Measurements from ENCODE around the gene FLNB.

FLNB gene

DNA sequence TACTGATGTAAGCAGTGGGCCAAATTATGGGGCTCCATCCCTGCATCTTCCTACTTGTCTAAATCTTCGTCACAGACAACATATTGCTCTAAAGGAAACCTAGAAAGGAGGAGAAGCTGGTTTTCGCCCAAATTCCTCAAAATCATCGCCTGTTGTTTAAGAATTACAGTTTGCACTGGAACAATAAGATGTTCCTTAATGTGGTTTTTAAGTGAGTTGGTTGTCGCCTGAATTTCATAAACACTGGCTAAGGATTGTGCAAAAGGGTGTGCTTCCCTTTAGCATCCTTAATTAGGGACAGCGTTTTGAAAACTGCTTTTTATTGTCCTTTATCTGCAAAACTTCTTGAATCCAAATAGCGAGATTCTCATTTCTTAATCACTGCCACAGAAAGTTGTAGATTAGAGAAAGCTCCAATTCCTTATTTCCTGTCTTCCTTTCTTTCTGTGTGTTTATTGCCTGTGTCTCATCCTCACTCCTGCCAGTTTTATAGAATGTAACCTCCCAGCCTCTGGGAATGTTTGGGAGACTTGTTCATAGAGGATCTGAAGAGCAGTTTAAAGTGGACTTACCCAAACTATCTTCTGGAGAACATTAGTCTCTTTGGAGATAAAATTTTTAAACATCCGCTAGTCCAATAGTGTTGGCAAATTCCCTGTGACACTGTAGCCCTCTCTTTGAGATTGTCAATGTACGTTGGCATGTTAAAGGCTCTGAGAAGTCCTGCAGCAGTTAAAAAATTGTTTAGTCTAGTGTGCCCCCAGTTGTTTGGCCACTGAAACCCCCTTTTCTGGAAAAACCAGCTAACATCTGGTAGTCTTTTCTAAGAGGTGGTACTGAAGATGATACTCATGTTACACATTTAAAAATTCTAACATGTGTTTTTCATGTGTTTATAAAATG, 50.4 kb downstream of the FLNB start:
- TF ChIP-seq, protein P1, sequence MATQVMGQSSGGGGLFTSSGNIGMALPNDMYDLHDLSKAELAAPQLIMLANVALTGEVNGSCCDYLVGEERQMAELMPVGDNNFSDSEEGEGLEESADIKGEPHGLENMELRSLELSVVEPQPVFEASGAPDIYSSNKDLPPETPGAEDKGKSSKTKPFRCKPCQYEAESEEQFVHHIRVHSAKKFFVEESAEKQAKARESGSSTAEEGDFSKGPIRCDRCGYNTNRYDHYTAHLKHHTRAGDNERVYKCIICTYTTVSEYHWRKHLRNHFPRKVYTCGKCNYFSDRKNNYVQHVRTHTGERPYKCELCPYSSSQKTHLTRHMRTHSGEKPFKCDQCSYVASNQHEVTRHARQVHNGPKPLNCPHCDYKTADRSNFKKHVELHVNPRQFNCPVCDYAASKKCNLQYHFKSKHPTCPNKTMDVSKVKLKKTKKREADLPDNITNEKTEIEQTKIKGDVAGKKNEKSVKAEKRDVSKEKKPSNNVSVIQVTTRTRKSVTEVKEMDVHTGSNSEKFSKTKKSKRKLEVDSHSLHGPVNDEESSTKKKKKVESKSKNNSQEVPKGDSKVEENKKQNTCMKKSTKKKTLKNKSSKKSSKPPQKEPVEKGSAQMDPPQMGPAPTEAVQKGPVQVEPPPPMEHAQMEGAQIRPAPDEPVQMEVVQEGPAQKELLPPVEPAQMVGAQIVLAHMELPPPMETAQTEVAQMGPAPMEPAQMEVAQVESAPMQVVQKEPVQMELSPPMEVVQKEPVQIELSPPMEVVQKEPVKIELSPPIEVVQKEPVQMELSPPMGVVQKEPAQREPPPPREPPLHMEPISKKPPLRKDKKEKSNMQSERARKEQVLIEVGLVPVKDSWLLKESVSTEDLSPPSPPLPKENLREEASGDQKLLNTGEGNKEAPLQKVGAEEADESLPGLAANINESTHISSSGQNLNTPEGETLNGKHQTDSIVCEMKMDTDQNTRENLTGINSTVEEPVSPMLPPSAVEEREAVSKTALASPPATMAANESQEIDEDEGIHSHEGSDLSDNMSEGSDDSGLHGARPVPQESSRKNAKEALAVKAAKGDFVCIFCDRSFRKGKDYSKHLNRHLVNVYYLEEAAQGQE (IDR thresholded peaks at IDR 0.05; ENCODE audit: insufficient read depth in 1 of 2, low read depth in 2 of 2, low read length in 2 of 2): no peak
- no peak for TF ChIP-seq FOXP2 (optimal IDR thresholded peaks at IDR 0.05; ENCODE audit: borderline replicate concordance, extremely low read depth, extremely low read length, insufficient read depth)
- no peak for TF ChIP-seq SIN3A (IDR thresholded peaks at IDR 0.05; ENCODE audit: borderline replicate concordance, insufficient read depth, low read length)
- no peak for TF ChIP-seq TAF1 (IDR thresholded peaks at IDR 0.05; ENCODE audit: borderline replicate concordance, insufficient read depth, low read length)
- TF ChIP-seq POLR2AphosphoS5 (IDR thresholded peaks at IDR 0.05; ENCODE audit: low read depth, low read length): no peak

DNA sequence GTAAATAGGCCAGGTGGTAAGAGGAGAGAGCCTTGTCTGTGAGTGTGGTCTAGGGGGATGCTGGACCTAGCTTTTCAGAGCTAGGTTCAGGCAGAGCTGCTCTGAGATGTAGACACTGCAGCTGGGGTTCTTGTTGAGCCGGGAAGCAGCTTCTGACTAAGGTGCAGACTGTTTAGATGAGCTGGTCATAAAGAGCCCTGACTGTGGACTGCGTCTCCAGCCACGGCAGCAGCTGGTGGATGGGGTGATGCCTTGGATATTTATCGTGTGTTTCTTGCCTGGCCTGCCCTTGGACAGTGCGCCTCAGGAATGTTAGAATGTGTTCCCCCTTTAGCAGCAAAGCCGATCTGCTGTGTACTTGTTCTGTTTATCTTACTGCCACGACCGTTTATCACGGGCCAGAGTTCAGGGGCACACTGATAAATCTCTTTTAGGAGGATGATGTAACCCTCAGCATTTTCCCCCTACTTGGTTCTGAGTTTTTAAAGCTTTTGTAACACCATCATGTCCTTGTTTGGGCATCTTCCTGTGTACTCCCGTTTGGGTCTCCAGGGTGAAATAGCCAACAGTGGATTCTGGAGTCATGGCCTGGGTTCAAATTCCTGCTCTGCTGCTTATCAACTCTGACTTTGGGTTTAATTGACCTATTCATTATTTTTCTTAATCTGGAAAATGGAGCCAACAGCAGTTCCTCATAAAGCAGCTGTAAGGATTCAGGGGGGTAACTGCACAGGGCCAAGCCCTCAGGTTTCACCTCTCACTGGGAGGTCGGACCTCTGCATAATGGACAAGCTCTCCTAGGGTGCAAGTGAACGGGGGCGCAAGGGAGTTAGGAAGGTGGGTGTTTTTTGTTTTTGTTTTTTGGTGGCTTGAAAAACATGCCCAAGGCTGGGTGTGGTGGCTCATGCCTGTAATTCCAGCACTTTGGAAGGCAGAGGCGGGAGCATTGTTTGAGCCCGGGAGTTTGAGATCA, 51.4 kb downstream of the FLNB start:
- TF ChIP-seq TAF1 (IDR thresholded peaks at IDR 0.05; ENCODE audit: borderline replicate concordance, insufficient read depth, low read length) (no peak), FOXP2 (optimal IDR thresholded peaks at IDR 0.05; ENCODE audit: borderline replicate concordance, extremely low read depth, extremely low read length, insufficient read depth) (no peak), POLR2AphosphoS5 (IDR thresholded peaks at IDR 0.05; ENCODE audit: low read depth, low read length) (no peak)
- TF ChIP-seq, protein P1 (IDR thresholded peaks at IDR 0.05; ENCODE audit: insufficient read depth in 1 of 2, low read depth in 2 of 2, low read length in 2 of 2): no peak

DNA sequence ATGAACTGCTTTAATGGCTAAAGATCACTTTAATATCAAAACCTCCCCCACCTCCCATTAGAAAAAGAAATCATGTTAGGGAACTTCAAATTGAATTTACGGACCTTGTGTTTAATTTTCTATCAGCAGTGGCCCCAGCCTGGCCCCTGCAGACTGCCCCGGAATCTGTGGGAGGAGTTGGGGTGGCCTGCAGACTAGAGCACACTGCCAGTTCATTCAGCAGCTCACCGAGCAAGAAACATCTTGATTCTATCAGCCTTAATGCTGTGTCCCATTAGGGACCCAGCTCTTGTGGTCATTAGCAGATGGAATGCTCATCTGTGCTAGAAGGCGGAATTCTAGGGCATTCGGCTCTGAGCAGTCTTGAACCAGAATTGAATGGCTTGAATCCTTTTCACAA, 54.2 kb downstream of the FLNB start:
- TF ChIP-seq, protein P1 (IDR thresholded peaks at IDR 0.05; ENCODE audit: insufficient read depth in 1 of 2, low read depth in 2 of 2, low read length in 2 of 2): peak in 1 of 2 experiments; percentile 35; a peak in 1 of 4 replicates
- no peak for TF ChIP-seq FOXP2 (optimal IDR thresholded peaks at IDR 0.05; ENCODE audit: borderline replicate concordance, extremely low read depth, extremely low read length, insufficient read depth)

DNA sequence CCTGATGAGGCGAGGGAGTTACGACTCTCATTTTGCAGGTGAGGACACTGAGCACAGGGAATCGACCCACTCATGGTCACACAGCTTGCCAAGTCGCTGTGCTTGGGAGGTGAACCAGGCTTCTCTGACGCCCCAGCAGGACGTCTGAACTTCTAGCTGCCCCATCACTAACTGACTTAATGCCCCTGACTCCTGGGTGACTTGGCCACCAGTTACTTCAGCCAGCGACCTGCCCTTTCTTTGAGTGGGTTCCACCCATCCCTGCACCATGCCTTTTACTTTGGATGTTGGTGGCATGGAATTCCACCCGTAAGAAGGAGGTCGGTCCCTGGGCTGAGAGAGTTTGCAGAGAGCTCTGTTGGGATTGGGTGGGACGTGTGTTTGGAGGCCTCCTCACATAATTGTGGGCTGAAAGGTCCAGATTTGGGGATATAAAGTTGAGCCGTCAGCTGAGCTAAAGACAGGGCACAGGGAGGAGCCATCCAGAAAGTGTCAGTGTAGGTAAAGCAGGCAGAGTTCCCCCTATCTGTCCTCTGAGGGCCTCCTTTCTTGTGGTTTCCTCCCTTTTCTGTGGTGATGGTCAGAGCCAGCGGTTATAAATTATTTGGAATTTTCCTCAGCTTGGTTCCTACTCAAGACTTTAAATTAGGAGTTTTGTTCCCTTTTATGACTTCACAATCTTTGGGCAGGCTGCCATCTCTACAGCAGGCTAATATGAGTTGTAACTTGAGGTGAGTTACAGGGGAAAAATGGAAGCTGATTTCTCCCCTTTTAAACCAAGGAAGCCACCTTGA, 55.0 kb downstream of the FLNB start:
- TF ChIP-seq TAF1 (IDR thresholded peaks at IDR 0.05; ENCODE audit: borderline replicate concordance, insufficient read depth, low read length) (no peak), SIN3A (IDR thresholded peaks at IDR 0.05; ENCODE audit: borderline replicate concordance, insufficient read depth, low read length) (no peak), FOXP2 (optimal IDR thresholded peaks at IDR 0.05; ENCODE audit: borderline replicate concordance, extremely low read depth, extremely low read length, insufficient read depth) (no peak), POLR2AphosphoS5 (IDR thresholded peaks at IDR 0.05; ENCODE audit: low read depth, low read length) (no peak)
- TF ChIP-seq, protein P1 (IDR thresholded peaks at IDR 0.05; ENCODE audit: insufficient read depth in 1 of 2, low read depth in 2 of 2, low read length in 2 of 2): no peak

Data from PFSK-1 (cell line).